Mesenteric fat pad (tissue), 1 donor: Measurements from ENCODE around the gene BICD2. TPM values are rescaled to one million over a fixed set of nuclear protein-coding genes. Genes with fewer than 3 reads are reported as not detected.
"Not testable (repeated sequence)": the region's sequence is repeated elsewhere in the genome, so short reads cannot be mapped to it uniquely, and the experiment has no call there.

Source experiments
- DNase-seq: peaks from one replicate; pipeline ENCODE4 v3.0.0-alpha.2; 2020; ENCODE audit warnings: low spot score
- total RNA-seq: library from RNA; stranded (reverse); fragmentation: NEBNext Ultra II Directional; extraction: Animal tissue kit (Norgen Biotek cat#: 25700); gene quantifications from one replicate; pipeline ENCODE4 v1.2.1, GENCODE V29; 2021
- donor health status: DM: yes; HTN: yes; CAD: no.

BICD2 gene
- total RNA-seq, 1 donor from 2014 or later: 34.8 TPM

- no peak for DNase-seq
Observed at GRCh38 chr9:92771309-92771708, 6.7 kb upstream of the BICD2 start.

DNA sequence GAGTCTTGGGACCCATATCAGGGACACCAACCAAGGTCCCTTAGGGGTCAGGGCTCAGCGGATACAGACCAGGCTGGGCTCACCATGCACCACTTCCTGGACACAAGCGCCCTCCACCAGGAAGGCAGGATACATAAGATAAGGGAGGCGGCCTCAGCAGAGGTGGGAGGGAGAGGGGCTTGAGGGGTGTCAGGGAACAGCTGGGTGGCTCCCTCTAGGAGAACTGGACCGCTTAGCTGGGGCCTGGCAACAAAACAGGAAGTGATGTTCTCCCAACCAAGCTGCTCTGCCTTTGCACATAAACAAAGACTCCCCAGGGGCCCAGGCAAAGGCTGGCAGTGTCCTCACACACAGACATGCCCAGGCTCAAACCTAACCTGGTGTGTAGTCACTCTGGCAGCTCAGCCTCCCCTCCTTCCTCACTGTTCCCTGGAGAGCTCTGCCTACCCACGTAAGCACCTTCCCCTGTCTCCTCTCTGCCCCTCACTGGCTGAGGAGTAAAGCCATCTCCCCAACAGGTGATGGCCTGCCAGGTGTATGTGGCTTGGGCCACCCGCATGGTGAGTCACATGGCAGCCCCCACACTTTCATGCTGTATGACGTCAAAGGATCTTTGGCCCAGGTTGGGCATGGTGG lies 5.8 kb upstream of the BICD2 start:
- no peak for DNase-seq

GRCh38 chr9:92769990-92770359 lies 5.3 kb upstream of the BICD2 start:
- no peak for DNase-seq

DNA sequence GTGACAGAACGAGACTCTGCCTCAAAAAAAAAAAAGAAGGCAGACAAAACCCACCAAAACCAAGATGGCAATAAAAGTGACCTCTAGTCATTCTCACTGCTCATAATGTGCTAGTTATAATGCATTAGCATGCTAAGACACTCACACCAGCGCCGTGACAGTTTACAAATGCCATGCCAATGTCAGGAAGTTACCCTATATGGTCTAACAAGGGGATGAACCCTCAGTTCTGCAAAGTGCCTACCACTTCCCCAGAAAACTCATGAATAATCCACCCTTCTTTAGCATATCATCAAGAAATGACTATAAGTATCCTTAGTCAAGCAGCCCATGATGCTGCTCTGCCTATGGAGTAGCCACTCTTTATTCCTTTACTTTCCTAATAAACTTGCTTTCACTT lies 4.7 kb upstream of the BICD2 start:
- no peak for DNase-seq

GRCh38 chr9:92768816-92769215 lies 4.2 kb upstream of the BICD2 start:
- not testable (repeated sequence) for DNase-seq

DNA sequence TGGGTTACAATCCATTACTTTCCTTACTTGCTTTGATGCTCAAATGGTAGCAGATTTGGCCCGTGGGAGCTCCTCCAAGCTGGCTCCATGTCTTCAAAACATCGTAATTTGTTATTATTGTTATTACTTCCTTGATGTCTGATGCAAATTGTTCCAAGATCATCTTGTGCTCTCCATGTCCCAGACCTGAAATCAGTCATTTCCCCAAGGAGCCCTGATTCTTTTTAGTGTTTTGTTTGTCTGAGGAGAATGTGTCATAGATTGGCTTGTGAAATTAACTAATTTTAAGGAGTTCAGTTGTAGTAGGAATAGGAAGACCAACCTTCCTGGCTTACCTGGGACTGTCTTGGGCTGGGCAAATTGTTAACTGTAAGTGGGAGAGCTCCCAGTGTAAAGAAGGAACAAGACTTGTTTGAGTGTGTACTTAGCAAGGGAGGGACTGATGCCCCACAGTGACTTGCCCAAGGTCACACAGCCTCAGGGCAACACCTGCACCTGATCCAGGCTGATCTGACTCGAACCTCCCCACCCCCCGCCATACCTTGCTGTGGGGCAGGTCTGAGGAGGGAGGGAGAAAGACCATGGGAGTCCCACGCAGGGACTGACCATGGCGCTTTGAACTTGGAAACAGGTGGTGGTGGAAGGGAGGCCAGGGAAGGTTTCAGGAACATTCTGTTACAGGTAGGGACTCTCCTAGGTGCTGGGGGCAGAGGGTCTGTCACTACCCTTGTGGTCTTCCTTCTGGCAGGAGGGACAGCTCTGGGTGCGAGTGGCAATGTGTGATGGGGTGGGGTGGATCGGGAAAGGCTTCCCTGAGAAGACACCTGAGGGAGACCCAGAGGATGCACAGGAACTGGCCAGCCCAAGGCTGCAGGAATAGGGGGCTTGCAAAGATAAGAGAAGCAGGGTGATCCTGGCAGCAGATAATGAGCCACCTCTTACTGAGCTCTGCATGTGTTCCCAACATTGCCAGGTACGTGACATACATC lies 2.7 kb upstream of the BICD2 start:
- DNase-seq: no peak

- DNase-seq: peak; percentile 99
Observed at GRCh38 chr9:92764988-92765936, 629 bp upstream of the BICD2 start.

DNA sequence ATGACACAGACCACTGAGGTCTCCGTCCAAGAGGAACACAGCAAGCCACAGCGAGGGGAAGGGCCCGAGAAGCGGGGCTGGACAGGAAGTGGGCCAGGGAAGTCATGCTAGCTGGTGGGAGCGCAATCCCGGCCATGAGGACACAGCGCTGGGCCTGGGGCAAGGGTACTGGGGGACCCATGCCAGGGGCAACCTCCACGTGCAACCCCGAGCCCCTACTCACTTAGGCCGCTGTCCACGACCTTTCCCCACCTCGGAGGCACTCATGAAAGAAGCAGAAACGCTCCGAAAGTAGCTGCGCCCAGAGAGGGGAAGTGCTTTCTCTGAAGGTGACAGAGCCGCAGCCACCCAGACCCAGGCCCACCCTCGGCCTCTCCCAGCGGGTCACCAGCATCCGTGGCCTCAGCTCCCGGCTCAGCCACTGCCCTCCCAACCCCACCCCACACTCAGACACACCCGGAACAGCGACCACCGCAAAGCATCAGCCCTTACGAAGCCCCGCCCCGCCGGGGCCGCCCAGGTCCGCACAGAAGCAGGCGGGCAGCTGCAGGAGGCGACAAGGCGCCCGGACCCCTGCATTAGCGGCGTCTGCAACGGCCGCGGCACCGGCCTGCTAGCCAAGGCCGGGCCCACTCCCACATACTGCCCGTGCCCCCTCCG lies 782 bp downstream of the BICD2 start:
- no peak for DNase-seq

GRCh38 chr9:92762781-92763708 lies 1.6 kb downstream of the BICD2 start:
- DNase-seq: no peak

GRCh38 chr9:92762196-92762595 lies 2.4 kb downstream of the BICD2 start:
- no peak for DNase-seq

DNA sequence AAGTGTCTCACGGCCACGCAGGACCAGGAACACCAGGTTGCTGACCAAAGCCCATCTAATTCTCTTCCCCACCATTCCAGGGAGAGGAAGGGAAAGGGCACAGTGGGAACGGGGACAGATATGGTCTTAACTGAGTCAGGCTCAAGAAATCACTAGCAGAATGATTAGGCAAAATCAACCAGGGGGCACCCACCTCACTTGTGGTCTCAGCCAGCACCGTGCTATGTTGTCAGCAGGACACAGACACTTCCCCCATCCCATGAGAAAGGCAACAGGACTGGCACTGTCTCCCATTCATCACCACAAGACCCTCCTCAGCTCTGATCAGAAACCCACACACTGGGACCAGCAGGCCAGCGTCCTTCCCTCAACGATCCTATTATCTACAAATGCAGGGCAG lies 2.9 kb downstream of the BICD2 start:
- no peak for DNase-seq

- DNase-seq: no peak
Observed at GRCh38 chr9:92760494-92760893, 4.1 kb downstream of the BICD2 start.

GRCh38 chr9:92760070-92760469 lies 4.6 kb downstream of the BICD2 start:
- DNase-seq: no peak

- no peak for DNase-seq
Observed at GRCh38 chr9:92759446-92759845, 5.2 kb downstream of the BICD2 start.

DNA sequence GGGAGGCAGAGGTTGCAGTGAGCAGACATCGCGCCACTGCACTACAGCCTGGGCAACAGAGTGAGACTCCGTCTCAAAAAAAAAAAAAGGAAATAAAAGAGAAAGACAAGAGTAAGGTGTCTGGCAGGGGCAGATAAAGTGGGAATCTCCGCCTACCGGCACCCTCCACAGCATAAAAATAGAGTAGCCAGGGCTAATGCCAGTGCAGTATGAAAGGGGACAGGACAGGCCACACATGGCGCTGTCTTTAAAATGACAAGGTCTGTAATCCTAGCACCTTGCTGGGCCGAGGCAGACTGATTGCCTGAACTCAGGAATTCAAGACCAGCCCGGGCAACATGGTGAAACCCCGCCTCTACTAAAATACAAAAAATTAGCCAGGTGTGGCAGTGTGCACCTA lies 7.8 kb downstream of the BICD2 start:
- DNase-seq: no peak

GRCh38 chr9:92754091-92754745 lies 10.4 kb downstream of the BICD2 start:
- DNase-seq: no peak

DNA sequence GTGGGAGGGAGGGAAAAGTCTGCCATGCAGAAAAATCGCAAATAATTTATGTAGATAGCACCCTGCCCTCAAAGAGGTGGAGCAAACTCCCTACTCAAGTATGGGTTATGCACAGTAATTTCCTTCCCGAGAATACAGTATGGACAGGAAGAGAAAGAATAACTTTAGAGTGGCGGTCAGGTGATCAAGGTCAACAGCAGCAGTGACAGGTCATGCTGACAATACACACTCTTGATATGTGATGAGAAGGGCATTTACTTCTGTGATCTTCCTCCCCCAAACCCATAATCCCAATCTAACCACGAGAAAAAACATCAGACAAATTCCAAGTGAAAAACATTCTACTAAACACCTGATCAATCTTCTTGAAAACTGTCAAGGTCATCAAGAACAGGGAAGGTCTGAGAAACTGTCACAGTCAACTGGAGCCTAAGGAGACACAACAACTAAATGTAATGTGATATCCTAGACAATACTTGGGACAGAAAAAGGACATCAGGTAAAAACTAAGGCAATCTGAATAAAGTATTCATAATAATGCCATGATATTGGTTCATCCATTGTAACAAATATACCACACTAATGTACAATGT lies 11.7 kb downstream of the BICD2 start:
- DNase-seq: no peak

DNA sequence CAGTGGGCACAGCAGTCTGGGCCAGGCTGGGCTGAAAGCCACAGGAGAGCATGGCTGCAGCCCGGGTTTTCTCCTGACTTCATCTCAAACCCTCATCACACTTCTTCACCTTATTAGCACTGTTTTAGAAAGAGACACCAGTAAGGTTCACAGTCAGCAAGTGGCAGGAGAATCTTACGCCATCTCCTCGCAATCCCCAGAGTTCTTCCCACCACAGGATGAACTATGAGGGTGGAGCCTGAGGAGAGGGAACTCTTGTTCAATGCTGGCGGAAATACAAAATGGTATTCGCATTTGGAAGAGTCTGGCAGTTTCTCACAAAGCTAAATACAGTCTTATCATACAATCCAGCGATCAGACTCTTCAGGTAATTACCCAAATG lies 14.7 kb downstream of the BICD2 start:
- no peak for DNase-seq
